Regular cardiac myocyte (primary cell): ENCODE results near the gene CXCL14. TPM values are rescaled to one million over a fixed set of nuclear protein-coding genes. Genes with fewer than 3 reads are reported as not detected.

Source experiments
- total RNA-seq: library from RNA; depleted of rRNA; stranded (reverse); fragments of >200 nt; gene quantifications from 2 replicates; pipeline ENCODE4 v1.2.3, GENCODE V29; 2014

Gene CXCL14, protein sequence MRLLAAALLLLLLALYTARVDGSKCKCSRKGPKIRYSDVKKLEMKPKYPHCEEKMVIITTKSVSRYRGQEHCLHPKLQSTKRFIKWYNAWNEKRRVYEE
- total RNA-seq, result under 0.01 and 0.56 TPM in 2 replicates

DNA sequence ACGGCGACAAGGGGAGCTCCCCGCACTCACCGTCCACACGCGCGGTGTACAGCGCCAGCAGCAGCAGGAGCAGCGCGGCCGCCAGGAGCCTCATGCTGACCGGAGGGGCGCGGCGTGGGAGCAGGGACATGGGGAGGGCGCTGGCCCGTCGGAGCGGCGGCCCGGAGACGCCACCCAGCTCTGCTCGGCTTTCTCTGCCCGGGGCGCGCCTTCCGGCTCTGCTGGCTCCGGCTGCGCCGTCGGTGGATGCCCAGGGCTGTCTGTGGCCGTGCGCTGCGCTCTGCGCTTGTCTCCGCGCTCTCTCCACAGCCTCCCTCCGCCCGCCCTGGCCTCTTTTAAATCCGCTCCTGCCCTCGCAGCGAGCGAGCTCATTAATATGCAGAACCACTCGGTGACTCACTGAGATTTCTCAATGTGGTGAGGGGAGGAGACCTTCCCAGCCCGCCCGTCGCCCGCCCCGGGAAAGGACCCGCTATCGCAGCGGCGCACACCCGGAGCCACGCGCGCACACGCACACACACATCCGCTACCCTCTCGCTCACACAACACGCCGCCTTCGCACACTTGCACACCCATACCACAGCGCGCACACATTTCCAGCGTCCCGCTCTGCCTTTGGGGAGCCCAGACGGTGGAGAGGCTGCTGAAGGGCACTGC lies at the start of gene CXCL14:
TSS of gene CXCL14 (minus strand) at position 307 of the 657 bp plus-strand sequence. CDS start at position 94, 213 bp downstream.

DNA sequence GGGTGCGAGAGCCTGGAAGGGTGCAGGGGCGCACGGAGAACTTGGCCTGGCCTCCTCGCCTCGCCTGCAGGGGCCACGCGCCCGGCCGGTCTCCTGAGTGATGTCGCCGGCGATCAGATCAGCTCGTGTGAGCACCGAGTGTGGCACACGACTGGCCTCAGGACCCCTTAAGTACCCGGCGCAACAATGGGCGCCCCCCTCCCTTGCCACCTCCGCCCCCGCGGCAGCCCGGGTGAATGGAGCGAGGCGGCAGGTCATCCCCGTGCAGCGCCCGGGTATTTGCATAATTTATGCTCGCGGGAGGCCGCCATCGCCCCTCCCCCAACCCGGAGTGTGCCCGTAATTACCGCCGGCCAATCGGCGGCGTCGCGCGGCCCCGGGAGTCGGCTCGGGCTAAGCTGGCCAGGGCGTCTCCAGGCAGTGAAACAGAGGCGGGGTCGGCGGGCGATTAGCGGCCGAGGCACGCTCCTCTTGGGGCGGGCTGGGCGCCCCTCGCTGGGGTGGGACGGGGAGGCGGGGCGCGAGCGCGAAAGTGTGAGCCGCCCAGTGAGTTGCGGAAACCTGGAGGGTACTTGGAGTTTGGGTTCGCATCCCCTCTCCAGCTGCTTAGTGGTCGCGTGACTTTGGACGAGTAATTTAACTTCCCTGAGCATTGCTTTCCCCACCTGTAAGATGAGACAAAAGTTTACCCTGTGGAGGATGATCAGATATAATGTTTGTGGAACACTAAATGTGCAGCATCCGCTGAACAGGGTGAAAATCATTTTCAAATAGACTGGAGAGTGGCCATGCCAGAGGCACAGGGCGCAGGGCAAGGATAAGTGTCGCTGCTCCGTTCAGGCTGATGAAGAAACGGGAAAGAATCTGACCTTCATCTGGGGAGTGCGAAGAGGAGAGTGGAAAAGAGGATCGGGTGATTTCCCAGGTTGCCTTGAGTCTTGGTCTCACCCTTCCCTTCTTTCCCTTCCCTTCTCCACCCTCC lies 42.7 kb downstream of the CXCL14 start, which contains the start of gene NEUROG1:
TSS of gene NEUROG1 (minus strand) at position 145 of the 982 bp plus-strand sequence. CDS start 274 bp downstream, outside the sequence.

Other genes starting within 250 kb of the CXCL14 start
- gene MACROH2A1, start 179.8 kb downstream of the CXCL14 start, total RNA-seq, result 180 and 219 TPM in 2 replicates
- gene DCANP1, start 131.6 kb downstream of the CXCL14 start, total RNA-seq, result not detected in 2 replicates
- not detected in 2 replicates for gene TIFAB, start 126.6 kb downstream of the CXCL14 start, total RNA-seq
- not detected in 2 replicates for gene NEUROG1, start 43.0 kb downstream of the CXCL14 start, total RNA-seq